Panc1 (cell line): Measurements from ENCODE around the gene AGBL2.

Experiments used
- CTCF ChIP-seq: fragments of 450-650 bp; IDR thresholded peaks from 2 replicates; pipeline ENCODE4 v1.5.1; 2017; ENCODE audit warnings: mild to moderate bottlenecking
- POLR2AphosphoS5 ChIP-seq: IDR thresholded peaks from 2 replicates; pipeline ENCODE4 v1.6.1; 2012; ENCODE audit warnings: mild to moderate bottlenecking, low read depth, low read length, moderate library complexity
- REST ChIP-seq, 2 experiments: IDR thresholded peaks; 2 replicates each; pipeline ENCODE4 v1.6.1; 2011 to 2012; ENCODE audit warnings: low read depth in 2 of 2, control low read depth in 1 of 2, low read length in 1 of 2, mild to moderate bottlenecking in 1 of 2, moderate library complexity in 1 of 2; ENCODE audit not compliant: insufficient read depth in 1 of 2

- TF ChIP-seq CTCF, result no peak
- no peak for TF ChIP-seq POLR2AphosphoS5
- no peak for TF ChIP-seq REST (IDR thresholded peaks at IDR 0.05; ENCODE audit: insufficient read depth in 1 of 2, low read depth in 2 of 2, low read length in 1 of 2)
These were observed 39.3 kb downstream of the AGBL2 start for GRCh38 chr11:47675851-47676250.
